A673 (cell line): Measurements from ENCODE around the gene WDR17.

Source experiments
- CTCF ChIP-seq: fragments of 300-800, 200-600 bp; sonication (generic); conservative IDR thresholded peaks from 2 replicates; pipeline ENCODE4 v1.5.1; 2017; ENCODE audit warnings: low read depth, mild to moderate bottlenecking, antibody characterized with exemption, low read length, moderate library complexity, mixed read lengths
- EZH2 ChIP-seq: fragments of 200-600 bp; sonication (generic); IDR thresholded peaks from 2 replicates; pipeline ENCODE4 v1.6.1; 2017; ENCODE audit warnings: borderline replicate concordance, low read depth, mild to moderate bottlenecking, mixed read lengths, antibody characterized with exemption, low read length; ENCODE audit not compliant: poor library complexity, severe bottlenecking

- TF ChIP-seq CTCF (no peak), EZH2 (no peak)
Observed at GRCh38 chr4:176034936-176035335, 30.7 kb upstream of the WDR17 start.
